Right atrium auricular region (tissue), 2 donors: ENCODE results near the gene DAPK1. TPM values are rescaled to one million over a fixed set of nuclear protein-coding genes. Genes with fewer than 3 reads are reported as not detected.

Experiments
- DNase-seq: peaks from one replicate; pipeline ENCODE4 v3.0.0-alpha.2; 2019; ENCODE audit warnings: low spot score
- H3K27ac ChIP-seq, 2 donors: fragments of 200-600 bp; sonication (generic); 1 replicate in 1 of 2; 2 replicates in 1 of 2; pipeline ENCODE4 v1.5.1; 2016 to 2019
- H3K27me3 ChIP-seq, 2 donors: fragments of 200-600 bp; sonication (generic); one replicate each; pipeline versions ENCODE4 v1.5.1 to v1.6.0; 2017 to 2019
- H3K36me3 ChIP-seq: fragments of 200-600 bp; sonication (generic); one replicate; pipeline ENCODE4 v1.5.1; 2016
- H3K4me1 ChIP-seq, 2 donors: fragments of 200-600 bp; sonication (generic); one replicate each; pipeline versions ENCODE4 v1.5.1 to v1.6.0; 2017 to 2019
- H3K4me3 ChIP-seq, 2 donors: fragments of 200-600 bp; sonication (generic); 1 replicate in 1 of 2; 2 replicates in 1 of 2; pipeline ENCODE4 v1.5.1; 2017 to 2019; ENCODE audit warnings: mild to moderate bottlenecking in 1 of 2, moderate library complexity in 1 of 2
- H3K9me3 ChIP-seq, 2 donors: fragments of 200-600 bp; sonication (generic); one replicate each; pipeline ENCODE4 v1.5.1; 2019
- CTCF ChIP-seq, 2 donors: fragments of 200-600 bp; sonication (generic); IDR thresholded peaks; one replicate each; pipeline ENCODE4 v1.5.1; 2019; ENCODE audit warnings: antibody characterized with exemption in 2 of 2
- total RNA-seq, 2 donors: library from RNA; depleted of rRNA; stranded (reverse); fragments of >200 nt; gene quantifications; one replicate each; pipeline ENCODE4 v1.1.0, GENCODE V29; 2016

DAPK1 gene
- total RNA-seq, 2 donors from 2014 or later = 10.1 to 23.0 TPM

GRCh38 chr9:87519461-87519860, 21.8 kb downstream of the DAPK1 start:
- no peak for TF ChIP-seq CTCF (IDR thresholded peaks at IDR 0.05)
- no peak overlapping the region for H3K4me3 ChIP-seq
- no peak overlapping the region for H3K27ac ChIP-seq
- H3K36me3 ChIP-seq = no peaks in the 10 kb centered on the region
- H3K27me3 ChIP-seq = no peaks in the 10 kb centered on the region
- no peak for DNase-seq
- peaks cover 0 to 28% of the 10 kb centered on the region in 2 donors for H3K4me1 ChIP-seq
- no peaks in the 10 kb centered on the region for H3K9me3 ChIP-seq

GRCh38 chr9:87520172-87520683, 22.6 kb downstream of the DAPK1 start:
- H3K27ac ChIP-seq = no peak overlapping the region
- TF ChIP-seq CTCF (IDR thresholded peaks at IDR 0.05) = no peak
- DNase-seq = no peak

GRCh38 chr9:87521834-87522233, 24.2 kb downstream of the DAPK1 start:
- DNase-seq = no peak
- no peaks in the 10 kb centered on the region for H3K27me3 ChIP-seq
- peaks cover 0 to 13% of the 10 kb centered on the region in 2 donors for H3K4me1 ChIP-seq
- H3K9me3 ChIP-seq = no peaks in the 10 kb centered on the region
- H3K27ac ChIP-seq = no peak overlapping the region
- no peak overlapping the region for H3K4me3 ChIP-seq
- H3K36me3 ChIP-seq = no peaks in the 10 kb centered on the region
- no peak for TF ChIP-seq CTCF (IDR thresholded peaks at IDR 0.05)

More at GRCh38 chr9:87520172-87520683, 22.6 kb downstream of the DAPK1 start:
- Histone ChIP-seq H3K36me3 (no peaks in the 10 kb centered on the region), H3K4me3 (no peak overlapping the region), H3K9me3 (no peaks in the 10 kb centered on the region), H3K27me3 (no peaks in the 10 kb centered on the region), H3K4me1 (peaks cover 0 to 27% of the 10 kb centered on the region in 2 donors)

GRCh38 chr9:87524061-87524460, 26.4 kb downstream of the DAPK1 start:
- Histone ChIP-seq H3K4me1 (peaks cover 0 to 5% of the 10 kb centered on the region in 2 donors), H3K4me3 (no peak overlapping the region), H3K9me3 (no peaks in the 10 kb centered on the region), H3K27me3 (no peaks in the 10 kb centered on the region), H3K36me3 (no peaks in the 10 kb centered on the region), H3K27ac (no peak overlapping the region)
- no peak for DNase-seq
- no peak for TF ChIP-seq CTCF (IDR thresholded peaks at IDR 0.05)

- no peaks in the 10 kb centered on the region for H3K36me3 ChIP-seq
- DNase-seq = no peak
- H3K27me3 ChIP-seq = no peaks in the 10 kb centered on the region
- H3K27ac ChIP-seq = no peak overlapping the region
- H3K9me3 ChIP-seq = no peaks in the 10 kb centered on the region
- H3K4me3 ChIP-seq = no peak overlapping the region
- no peaks in the 10 kb centered on the region for H3K4me1 ChIP-seq
- no peak for TF ChIP-seq CTCF (IDR thresholded peaks at IDR 0.05)
Observed at GRCh38 chr9:87525546-87526303, 28.1 kb downstream of the DAPK1 start.
